ENCODE data around the gene BCR. TPM values are rescaled to one million over a fixed set of nuclear protein-coding genes. Genes with fewer than 3 reads are reported as not detected.

The BCR gene
- total RNA-seq, 1 donor from 2014 or later = 102 TPM

GRCh38 chr22:23196165-23196564 lies 15.9 kb downstream of the BCR start:
- no peak for TF ChIP-seq CTCF (IDR thresholded peaks at IDR 0.05; ENCODE audit: unreplicated experiment)
- Mint-ChIP-seq H3K4me3 (ENCODE audit: low read depth) (no peak overlapping the region), H3K9me3 (ENCODE audit: low read depth) (no peaks in the 10 kb centered on the region), H3K27ac (peak overlapping the region; percentile 38), H3K4me1 (ENCODE audit: low read depth) (peaks cover 39% of the 10 kb centered on the region), H3K36me3 (ENCODE audit: insufficient read depth) (peaks cover 6% of the 10 kb centered on the region), H3K27me3 (no peaks in the 10 kb centered on the region)
- no peak for DNase-seq (ENCODE audit: low spot score, unreplicated experiment)

GRCh38 chr22:23197836-23198235 lies 17.5 kb downstream of the BCR start:
- no peak overlapping the region for H3K4me3 Mint-ChIP-seq (ENCODE audit: low read depth)
- DNase-seq (ENCODE audit: low spot score, unreplicated experiment) = no peak
- H3K4me1 Mint-ChIP-seq (ENCODE audit: low read depth) = peaks cover 37% of the 10 kb centered on the region
- peaks cover 3% of the 10 kb centered on the region for H3K36me3 Mint-ChIP-seq (ENCODE audit: insufficient read depth)
- H3K27ac Mint-ChIP-seq = no peak overlapping the region
- TF ChIP-seq CTCF (IDR thresholded peaks at IDR 0.05; ENCODE audit: unreplicated experiment) = no peak
- no peaks in the 10 kb centered on the region for H3K9me3 Mint-ChIP-seq (ENCODE audit: low read depth)
- no peaks in the 10 kb centered on the region for H3K27me3 Mint-ChIP-seq

- Mint-ChIP-seq H3K9me3 (ENCODE audit: low read depth) (no peaks in the 10 kb centered on the region), H3K4me1 (ENCODE audit: low read depth) (peaks cover 31% of the 10 kb centered on the region), H3K27me3 (no peaks in the 10 kb centered on the region), H3K27ac (peak overlapping the region; percentile 89), H3K4me3 (ENCODE audit: low read depth) (peak overlapping the region; percentile 3), H3K36me3 (ENCODE audit: insufficient read depth) (peaks cover 3% of the 10 kb centered on the region)
- TF ChIP-seq CTCF (IDR thresholded peaks at IDR 0.05; ENCODE audit: unreplicated experiment) = no peak
- DNase-seq (ENCODE audit: low spot score, unreplicated experiment) = no peak
Measured at GRCh38 chr22:23199159-23199558, 18.9 kb downstream of the BCR start.

- Mint-ChIP-seq H3K4me3 (ENCODE audit: low read depth) (peak overlapping the region; percentile 48), H3K4me1 (ENCODE audit: low read depth) (peaks cover 30% of the 10 kb centered on the region), H3K27me3 (no peaks in the 10 kb centered on the region), H3K27ac (peak overlapping the region; percentile 90), H3K36me3 (ENCODE audit: insufficient read depth) (peaks cover 3% of the 10 kb centered on the region), H3K9me3 (ENCODE audit: low read depth) (no peaks in the 10 kb centered on the region)
- no peak for TF ChIP-seq CTCF (IDR thresholded peaks at IDR 0.05; ENCODE audit: unreplicated experiment)
- DNase-seq (ENCODE audit: low spot score, unreplicated experiment) = no peak
Measured at GRCh38 chr22:23200898-23201297, 20.6 kb downstream of the BCR start.

GRCh38 chr22:23202812-23203451 lies 22.6 kb downstream of the BCR start:
- H3K36me3 Mint-ChIP-seq (ENCODE audit: insufficient read depth) = peaks cover 5% of the 10 kb centered on the region
- H3K27ac Mint-ChIP-seq = peak overlapping the region; percentile 78
- peaks cover 28% of the 10 kb centered on the region for H3K4me1 Mint-ChIP-seq (ENCODE audit: low read depth)

More at GRCh38 chr22:23202812-23203451, 22.6 kb downstream of the BCR start:
- H3K4me3 Mint-ChIP-seq (ENCODE audit: low read depth) = no peak overlapping the region
- no peaks in the 10 kb centered on the region for H3K9me3 Mint-ChIP-seq (ENCODE audit: low read depth)
- H3K27me3 Mint-ChIP-seq = no peaks in the 10 kb centered on the region
- DNase-seq (ENCODE audit: low spot score, unreplicated experiment) = no peak
- TF ChIP-seq CTCF (IDR thresholded peaks at IDR 0.05; ENCODE audit: unreplicated experiment) = no peak
